Measurements from ENCODE around the gene SLC1A4. TPM values are rescaled to one million over a fixed set of nuclear protein-coding genes. Genes with fewer than 3 reads are reported as not detected.

SLC1A4 gene
- total RNA-seq, 2 donors from 2014 or later = 0.07 to 1.9 TPM

DNA sequence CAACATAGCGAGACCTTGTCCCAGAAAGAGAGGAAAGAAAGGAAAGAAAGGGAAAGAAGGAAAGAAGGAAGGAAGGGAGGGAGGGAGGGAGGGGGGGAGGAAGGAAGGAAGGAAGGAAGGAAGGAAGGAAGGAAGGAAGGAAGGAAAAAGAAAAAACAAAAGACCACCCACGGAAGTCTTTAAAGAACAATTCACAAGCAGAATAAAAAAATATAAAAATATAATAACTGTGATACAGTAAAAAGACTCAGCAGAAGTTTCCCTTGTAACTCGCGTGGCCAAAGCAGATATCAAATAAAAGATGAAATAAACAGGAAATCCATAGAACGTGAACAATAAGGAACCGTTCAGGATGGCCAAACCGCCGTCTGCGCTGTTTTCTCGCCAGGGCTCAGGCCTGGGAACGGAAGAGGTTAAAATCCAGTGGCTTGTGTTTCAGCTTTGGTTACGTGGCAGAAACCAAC is 1.2 kb upstream of the SLC1A4 start:
- H3K27me3 Mint-ChIP-seq (ENCODE audit: insufficient read depth) = peaks cover 73% of the 10 kb centered on the region
- Histone ChIP-seq H3K27ac (ENCODE audit: low read depth, low read length) (peak overlapping the region; percentile 82), H3K9ac (ENCODE audit: extremely low read depth, low read length, poor library complexity, severe bottlenecking) (peak overlapping the region; percentile 78), H3K9me3 (ENCODE audit: control insufficient read depth, low read length) (no peaks in the 10 kb centered on the region), H3K4me1 (ENCODE audit: control insufficient read depth, insufficient read depth, low read length) (no peaks in the 10 kb centered on the region), H3K4me3 (ENCODE audit: low read length) (peak overlapping the region; percentile 77), H3K36me3 (ENCODE audit: control insufficient read depth, insufficient read depth, low read length) (no peaks in the 10 kb centered on the region), H3K27me3 (ENCODE audit: control insufficient read depth, insufficient read depth, low read length, poor library complexity, severe bottlenecking) (peaks cover 55% of the 10 kb centered on the region)
- H3K36me3 Mint-ChIP-seq (ENCODE audit: low read depth) = peaks cover 2% of the 10 kb centered on the region
- H3K27ac Mint-ChIP-seq = peak overlapping the region; percentile 69
- WGBS, 2 experiments (ENCODE audit: insufficient coverage in 1 of 2, insufficient read length in 1 of 2) = 18 to 19% methylated on average over 10 to 11 of the region's 12 CpGs
- no peak for DNase-seq
- TF ChIP-seq CTCF (conservative IDR thresholded peaks at IDR 0.05) = no peak
- peaks cover 5% of the 10 kb centered on the region for H3K4me1 Mint-ChIP-seq
- peak overlapping the region; percentile 62 for H3K4me3 Mint-ChIP-seq
- H3K9me3 Mint-ChIP-seq = no peaks in the 10 kb centered on the region

DNA sequence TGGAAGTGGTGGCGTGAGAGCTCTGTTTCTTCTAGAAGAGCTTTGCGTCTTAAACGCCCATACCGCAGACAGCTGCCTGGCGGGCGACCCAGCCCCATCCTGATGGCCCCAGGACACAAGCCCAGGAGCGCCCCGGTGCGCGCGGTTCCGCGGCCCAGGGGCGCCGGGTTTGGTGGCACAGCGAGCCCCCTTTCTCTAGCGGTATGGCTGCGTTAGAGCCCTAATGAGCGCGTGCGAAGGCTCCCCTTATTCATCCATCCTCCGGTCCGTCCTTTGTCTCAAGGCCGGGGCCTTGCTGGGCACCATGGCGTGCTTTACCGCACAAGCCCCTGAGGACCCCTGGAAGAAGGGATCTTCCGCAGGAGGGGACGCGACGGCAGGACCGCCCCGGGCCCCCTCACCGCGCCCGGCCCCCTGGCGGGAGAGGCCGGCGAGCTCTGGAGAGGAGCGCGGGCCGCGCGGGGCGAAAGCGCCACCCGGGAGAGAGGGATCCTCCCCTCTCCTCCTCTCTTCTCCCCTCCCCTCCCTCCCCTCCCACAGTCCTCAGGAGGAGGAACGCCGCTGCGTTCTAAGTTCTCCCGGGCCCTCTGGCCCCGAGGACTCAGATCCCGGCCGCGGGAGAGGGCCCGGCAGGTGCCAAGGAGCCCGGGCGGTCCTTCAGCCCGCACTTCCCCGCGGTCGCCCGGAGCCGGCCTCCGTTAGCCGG is 626 bp upstream of the SLC1A4 start:
- Histone ChIP-seq H3K36me3 (ENCODE audit: control insufficient read depth, insufficient read depth, low read length) (no peaks in the 10 kb centered on the region), H3K9ac (ENCODE audit: extremely low read depth, low read length, poor library complexity, severe bottlenecking) (peak overlapping the region; percentile 78), H3K27ac (ENCODE audit: low read depth, low read length) (peak overlapping the region; percentile 82), H3K27me3 (ENCODE audit: control insufficient read depth, insufficient read depth, low read length, poor library complexity, severe bottlenecking) (peaks cover 60% of the 10 kb centered on the region), H3K4me3 (ENCODE audit: low read length) (peak overlapping the region; percentile 77), H3K4me1 (ENCODE audit: control insufficient read depth, insufficient read depth, low read length) (no peaks in the 10 kb centered on the region), H3K9me3 (ENCODE audit: control insufficient read depth, low read length) (no peaks in the 10 kb centered on the region)
- peaks cover 77% of the 10 kb centered on the region for H3K27me3 Mint-ChIP-seq (ENCODE audit: insufficient read depth)
- TF ChIP-seq CTCF (conservative IDR thresholded peaks at IDR 0.05) = peak; percentile 50
- no peaks in the 10 kb centered on the region for H3K9me3 Mint-ChIP-seq
- H3K36me3 Mint-ChIP-seq (ENCODE audit: low read depth) = peaks cover 2% of the 10 kb centered on the region
- peak overlapping the region; percentile 69 for H3K27ac Mint-ChIP-seq
- H3K4me3 Mint-ChIP-seq = peak overlapping the region; percentile 62
- DNase-seq = peak; percentile 82
- H3K4me1 Mint-ChIP-seq = peaks cover 5% of the 10 kb centered on the region
- WGBS, 2 experiments (ENCODE audit: insufficient coverage in 1 of 2, insufficient read length in 1 of 2) = 0% methylated on average over 19 to 65 of the region's 65 CpGs

DNA sequence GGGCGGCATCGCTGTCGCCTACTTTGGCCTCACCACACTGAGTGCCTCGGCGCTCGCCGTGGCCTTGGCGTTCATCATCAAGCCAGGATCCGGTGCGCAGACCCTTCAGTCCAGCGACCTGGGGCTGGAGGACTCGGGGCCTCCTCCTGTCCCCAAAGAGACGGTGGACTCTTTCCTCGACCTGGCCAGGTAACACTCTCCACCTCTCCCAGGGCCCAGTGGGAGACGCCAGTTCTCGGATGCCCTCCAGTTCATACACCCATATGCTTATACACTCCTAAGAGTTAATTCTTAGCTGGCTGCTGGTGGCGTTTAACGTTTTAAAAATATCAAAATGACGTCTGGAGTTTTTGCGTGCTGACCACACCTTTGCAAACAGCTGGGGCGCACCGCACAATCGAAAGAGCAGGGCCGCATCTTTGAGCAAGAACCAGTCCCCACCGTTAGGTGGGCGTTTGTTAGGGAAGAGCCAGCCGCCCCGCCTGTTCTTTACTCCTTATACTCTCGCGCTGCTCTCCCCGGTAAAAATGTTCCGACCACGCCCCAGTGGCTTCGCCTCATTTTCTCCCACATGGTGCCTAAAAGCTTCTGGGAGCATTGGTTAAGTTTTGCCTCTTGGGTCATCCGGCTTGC is 899 bp downstream of the SLC1A4 start:
- Histone ChIP-seq H3K27me3 (ENCODE audit: control insufficient read depth, insufficient read depth, low read length, poor library complexity, severe bottlenecking) (peaks cover 60% of the 10 kb centered on the region), H3K9ac (ENCODE audit: extremely low read depth, low read length, poor library complexity, severe bottlenecking) (no peak overlapping the region), H3K4me1 (ENCODE audit: control insufficient read depth, insufficient read depth, low read length) (no peaks in the 10 kb centered on the region), H3K27ac (ENCODE audit: low read depth, low read length) (no peak overlapping the region), H3K4me3 (ENCODE audit: low read length) (peak overlapping the region; percentile 77), H3K9me3 (ENCODE audit: control insufficient read depth, low read length) (no peaks in the 10 kb centered on the region), H3K36me3 (ENCODE audit: control insufficient read depth, insufficient read depth, low read length) (no peaks in the 10 kb centered on the region)
- H3K27me3 Mint-ChIP-seq (ENCODE audit: insufficient read depth) = peaks cover 70% of the 10 kb centered on the region
- peak; percentile 52 for DNase-seq
- H3K9me3 Mint-ChIP-seq = no peaks in the 10 kb centered on the region
- no peak overlapping the region for H3K27ac Mint-ChIP-seq
- peaks cover 2% of the 10 kb centered on the region for H3K36me3 Mint-ChIP-seq (ENCODE audit: low read depth)
- no peak for TF ChIP-seq CTCF (conservative IDR thresholded peaks at IDR 0.05)
- H3K4me1 Mint-ChIP-seq = peaks cover 5% of the 10 kb centered on the region
- peak overlapping the region; percentile 62 for H3K4me3 Mint-ChIP-seq
- 25 to 39% methylated on average over 34 to 35 of the region's 35 CpGs for WGBS, 2 experiments (ENCODE audit: insufficient coverage in 1 of 2, insufficient read length in 1 of 2)
